Fibroblast of upper back skin (primary cell): ENCODE measurements around the gene ZNF554.
"Not testable (repeated sequence)": the region's sequence is repeated elsewhere in the genome, so short reads cannot be mapped to it uniquely, and the experiment has no call there.

Experiments used
- DNase-seq: peaks from one replicate; pipeline ENCODE4 v3.0.0-alpha.2; 2013

Gene ZNF554

GRCh38 chr19:2791440-2791839, 28.2 kb upstream of the ZNF554 start:
- DNase-seq = no peak

GRCh38 chr19:2791876-2792275, 27.8 kb upstream of the ZNF554 start:
- no peak for DNase-seq

- not testable (repeated sequence) for DNase-seq
These were observed 27.0 kb upstream of the ZNF554 start for GRCh38 chr19:2792666-2793065.

GRCh38 chr19:2793126-2793525, 26.5 kb upstream of the ZNF554 start:
- DNase-seq = no peak

GRCh38 chr19:2793577-2793976, 26.1 kb upstream of the ZNF554 start:
- no peak for DNase-seq

- DNase-seq = no peak
These were observed 23.6 kb upstream of the ZNF554 start for GRCh38 chr19:2795827-2796658.

GRCh38 chr19:2796659-2797266, 22.9 kb upstream of the ZNF554 start:
- DNase-seq = no peak

GRCh38 chr19:2797280-2797679, 22.4 kb upstream of the ZNF554 start:
- DNase-seq = no peak

- DNase-seq = no peak
These were observed 21.4 kb upstream of the ZNF554 start for GRCh38 chr19:2798158-2798685.

GRCh38 chr19:2798733-2799132, 20.9 kb upstream of the ZNF554 start:
- DNase-seq = no peak

- DNase-seq = no peak
These were observed 20.2 kb upstream of the ZNF554 start for GRCh38 chr19:2799273-2800020.

GRCh38 chr19:2800506-2800905, 19.2 kb upstream of the ZNF554 start:
- DNase-seq = no peak

- no peak for DNase-seq
These were observed 16.8 kb upstream of the ZNF554 start for GRCh38 chr19:2802826-2803225.

- no peak for DNase-seq
These were observed 16.0 kb upstream of the ZNF554 start for GRCh38 chr19:2803486-2804155.

- no peak for DNase-seq
These were observed 15.3 kb upstream of the ZNF554 start for GRCh38 chr19:2804156-2805004.

- no peak for DNase-seq
These were observed 14.3 kb upstream of the ZNF554 start for GRCh38 chr19:2805261-2805900.

GRCh38 chr19:2805991-2806649, 13.5 kb upstream of the ZNF554 start:
- no peak for DNase-seq

- no peak for DNase-seq
These were observed 12.8 kb upstream of the ZNF554 start for GRCh38 chr19:2806736-2807378.

- DNase-seq = no peak
These were observed 12.1 kb upstream of the ZNF554 start for GRCh38 chr19:2807379-2808128.
